K562 (cell line): ENCODE data around the gene KIF23. TPM values are rescaled to one million over a fixed set of nuclear protein-coding genes. Genes with fewer than 3 reads are reported as not detected.

Source experiments
- HBP1 ChIP-seq: fragments of 450-650 bp; formaldehyde crosslinking; IDR thresholded peaks from 2 replicates; pipeline ENCODE4 v1.4.0; 2022; ENCODE audit warnings: missing genetic modification characterization
- HDAC2 ChIP-seq: fragments of 450-650 bp; IDR thresholded peaks from 2 replicates; pipeline ENCODE4 v1.6.1; 2016; ENCODE audit warnings: mild to moderate bottlenecking
- HNRNPLL ChIP-seq: fragments of 200-400 bp; formaldehyde crosslinking; IDR thresholded peaks from 2 replicates; pipeline ENCODE4 v1.6.1; 2017; ENCODE audit warnings: low read length, low read depth, mild to moderate bottlenecking; ENCODE audit not compliant: poor library complexity, severe bottlenecking
- PCBP1 ChIP-seq: fragments of 200-400 bp; formaldehyde crosslinking; IDR thresholded peaks from 2 replicates; pipeline ENCODE4 v1.6.1; 2018; ENCODE audit warnings: mild to moderate bottlenecking, low read depth, low read length; ENCODE audit not compliant: poor library complexity, severe bottlenecking
- PHF20 ChIP-seq: fragments of 450-650 bp; IDR thresholded peaks from 2 replicates; pipeline ENCODE4 v1.6.1; 2018; ENCODE audit not compliant: partially characterized antibody
- SNRNP70 ChIP-seq: fragments of 200-400 bp; formaldehyde crosslinking; optimal IDR thresholded peaks from 2 replicates; pipeline ENCODE3; 2017; ENCODE audit warnings: low read depth, low read length
- SREBF2 ChIP-seq: sonication (generic); formaldehyde crosslinking; IDR thresholded peaks from 2 replicates; pipeline ENCODE4 v1.4.0; 2020; ENCODE audit warnings: mild to moderate bottlenecking, missing genetic modification reagents
- TFAP4 ChIP-seq: sonication (generic); formaldehyde crosslinking; IDR thresholded peaks from 2 replicates; pipeline ENCODE4 v1.8.0; 2022; ENCODE audit warnings: missing genetic modification reagents, mild to moderate bottlenecking, moderate library complexity, borderline replicate concordance
- ZC3H8 ChIP-seq: fragments of 450-650 bp; IDR thresholded peaks from 2 replicates; pipeline ENCODE4 v1.6.1; 2017
- polyA plus RNA-seq, 8 experiments: library from polyadenylated mRNA; depleted of rRNA in 4 of 8; stranded (reverse) in 5 of 8; unstranded in 3 of 8; fragments of >200 nt; fragmentation: Nextera tagmentation in 2 of 8; fragmentation: Illumina TruSeq in 1 of 8; extraction: Ambion mirVana in 2 of 8; extraction: Trizol in 1 of 8; gene quantifications; 2 replicates each; pipeline versions ENCODE4 v1.2.1 to v1.2.3, GENCODE V29; 2011 to 2014; ENCODE audit warnings: inconsistent platforms in 1 of 8, missing spikeins in 1 of 8
- total RNA-seq, 7 experiments: library from RNA; depleted of rRNA in 6 of 7; stranded (reverse); fragments of >200 nt in 6 of 7; fragmentation: Illumina TruSeq in 2 of 7; extraction: Trizol in 2 of 7; gene quantifications; 2 replicates each; pipeline versions ENCODE4 v1.2.1 to v1.2.3, GENCODE V29; 2011 to 2021; ENCODE audit warnings: low replicate concordance in 1 of 7
- TF ChIP-seq, protein P1 (sequence below): sonication (generic); formaldehyde crosslinking; IDR thresholded peaks from 2 replicates; pipeline ENCODE4 v1.8.1; 2023; ENCODE audit warnings: missing genetic modification reagents, mild to moderate bottlenecking, borderline replicate concordance
- TF ChIP-seq, protein P2 (sequence below): sonication (generic); formaldehyde crosslinking; IDR thresholded peaks from 2 replicates; pipeline ENCODE4 v1.8.0; 2022; ENCODE audit warnings: mild to moderate bottlenecking, missing genetic modification reagents

KIF23 gene
- total and polyA plus RNA-seq, 9 of the 15 experiments (the other 6 are each of a cell fraction or from before 2014, with no cell fraction given) = 29.4 to 58.2 (median 41.9) TPM

- TF ChIP-seq, protein P1, sequence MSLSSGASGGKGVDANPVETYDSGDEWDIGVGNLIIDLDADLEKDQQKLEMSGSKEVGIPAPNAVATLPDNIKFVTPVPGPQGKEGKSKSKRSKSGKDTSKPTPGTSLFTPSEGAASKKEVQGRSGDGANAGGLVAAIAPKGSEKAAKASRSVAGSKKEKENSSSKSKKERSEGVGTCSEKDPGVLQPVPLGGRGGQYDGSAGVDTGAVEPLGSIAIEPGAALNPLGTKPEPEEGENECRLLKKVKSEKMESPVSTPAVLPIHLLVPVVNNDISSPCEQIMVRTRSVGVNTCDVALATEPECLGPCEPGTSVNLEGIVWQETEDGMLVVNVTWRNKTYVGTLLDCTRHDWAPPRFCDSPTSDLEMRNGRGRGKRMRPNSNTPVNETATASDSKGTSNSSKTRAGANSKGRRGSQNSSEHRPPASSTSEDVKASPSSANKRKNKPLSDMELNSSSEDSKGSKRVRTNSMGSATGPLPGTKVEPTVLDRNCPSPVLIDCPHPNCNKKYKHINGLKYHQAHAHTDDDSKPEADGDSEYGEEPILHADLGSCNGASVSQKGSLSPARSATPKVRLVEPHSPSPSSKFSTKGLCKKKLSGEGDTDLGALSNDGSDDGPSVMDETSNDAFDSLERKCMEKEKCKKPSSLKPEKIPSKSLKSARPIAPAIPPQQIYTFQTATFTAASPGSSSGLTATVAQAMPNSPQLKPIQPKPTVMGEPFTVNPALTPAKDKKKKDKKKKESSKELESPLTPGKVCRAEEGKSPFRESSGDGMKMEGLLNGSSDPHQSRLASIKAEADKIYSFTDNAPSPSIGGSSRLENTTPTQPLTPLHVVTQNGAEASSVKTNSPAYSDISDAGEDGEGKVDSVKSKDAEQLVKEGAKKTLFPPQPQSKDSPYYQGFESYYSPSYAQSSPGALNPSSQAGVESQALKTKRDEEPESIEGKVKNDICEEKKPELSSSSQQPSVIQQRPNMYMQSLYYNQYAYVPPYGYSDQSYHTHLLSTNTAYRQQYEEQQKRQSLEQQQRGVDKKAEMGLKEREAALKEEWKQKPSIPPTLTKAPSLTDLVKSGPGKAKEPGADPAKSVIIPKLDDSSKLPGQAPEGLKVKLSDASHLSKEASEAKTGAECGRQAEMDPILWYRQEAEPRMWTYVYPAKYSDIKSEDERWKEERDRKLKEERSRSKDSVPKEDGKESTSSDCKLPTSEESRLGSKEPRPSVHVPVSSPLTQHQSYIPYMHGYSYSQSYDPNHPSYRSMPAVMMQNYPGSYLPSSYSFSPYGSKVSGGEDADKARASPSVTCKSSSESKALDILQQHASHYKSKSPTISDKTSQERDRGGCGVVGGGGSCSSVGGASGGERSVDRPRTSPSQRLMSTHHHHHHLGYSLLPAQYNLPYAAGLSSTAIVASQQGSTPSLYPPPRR (CRISPR knock-in tag) = no peak
- TF ChIP-seq ZC3H8 (no peak), PCBP1 (no peak), HDAC2 (no peak; the same call in 1 of the 2 replicates), HBP1 (CRISPR knock-in tag) (no peak), PHF20 (no peak), SNRNP70 (no peak), SREBF2 (no peak), HNRNPLL (peak; percentile 57), TFAP4 (CRISPR knock-in tag) (peak; percentile 98)
- TF ChIP-seq, protein P2, sequence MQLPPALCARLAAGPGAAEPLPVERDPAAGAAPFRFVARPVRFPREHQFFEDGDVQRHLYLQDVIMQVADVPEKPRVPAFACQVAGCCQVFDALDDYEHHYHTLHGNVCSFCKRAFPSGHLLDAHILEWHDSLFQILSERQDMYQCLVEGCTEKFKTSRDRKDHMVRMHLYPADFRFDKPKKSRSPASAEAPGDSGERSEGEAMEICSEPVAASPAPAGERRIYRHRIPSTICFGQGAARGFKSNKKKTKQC = no peak; the same call in 1 of the 2 replicates
Measured at GRCh38 chr15:69462493-69463181, 48.5 kb downstream of the KIF23 start (continued).
